ENCODE results near the gene TLR1.
"Not testable (repeated sequence)": the region's sequence is repeated elsewhere in the genome, so short reads cannot be mapped to it uniquely, and the experiment has no call there.

The TLR1 gene

GRCh38 chr4:38804654-38805295 is at the start of gene TLR1:
TLR1 (minus strand) TSS chr4:38804791; CDS start chr4:38798831, 5,960 bp downstream.
- peak; percentile 77 for DNase-seq

GRCh38 chr4:38846015-38846414 is 41.4 kb upstream of the TLR1 start:
- no peak for DNase-seq

- DNase-seq = no peak
Observed at GRCh38 chr4:38842994-38843393, 38.4 kb upstream of the TLR1 start.

GRCh38 chr4:38837849-38838248 is 33.3 kb upstream of the TLR1 start:
- peak; percentile 50 for DNase-seq

- DNase-seq = no peak
Observed at GRCh38 chr4:38837334-38837733, 32.7 kb upstream of the TLR1 start.

- no peak for DNase-seq
Observed at GRCh38 chr4:38834570-38834969, 30.0 kb upstream of the TLR1 start.

- no peak for DNase-seq
Observed at GRCh38 chr4:38832624-38833528, 28.3 kb upstream of the TLR1 start.

GRCh38 chr4:38832206-38832605 is 27.6 kb upstream of the TLR1 start:
- DNase-seq = no peak

GRCh38 chr4:38831653-38832052 is 27.1 kb upstream of the TLR1 start:
- DNase-seq = no peak

GRCh38 chr4:38829237-38829636 is 24.6 kb upstream of the TLR1 start:
- DNase-seq = no peak

- no peak for DNase-seq
Observed at GRCh38 chr4:38823766-38824165, 19.2 kb upstream of the TLR1 start.

- no peak for DNase-seq
Observed at GRCh38 chr4:38822748-38823303, 18.2 kb upstream of the TLR1 start.

GRCh38 chr4:38821739-38822138 is 17.1 kb upstream of the TLR1 start:
- DNase-seq = no peak

- DNase-seq = no peak
Observed at GRCh38 chr4:38820329-38821061, 15.9 kb upstream of the TLR1 start.

- DNase-seq = no peak
Observed at GRCh38 chr4:38819569-38819968, 15.0 kb upstream of the TLR1 start.

GRCh38 chr4:38818441-38818976 is 13.9 kb upstream of the TLR1 start:
- no peak for DNase-seq

- peak; percentile 15 for DNase-seq
Observed at GRCh38 chr4:38815885-38816782, 11.5 kb upstream of the TLR1 start.

GRCh38 chr4:38814386-38814785 is 9.8 kb upstream of the TLR1 start:
- DNase-seq = no peak

- no peak for DNase-seq
Observed at GRCh38 chr4:38811297-38811696, 6.7 kb upstream of the TLR1 start.

- DNase-seq = not testable (repeated sequence)
Observed at GRCh38 chr4:38807462-38807861, 2.9 kb upstream of the TLR1 start.

- DNase-seq = not testable (repeated sequence)
Observed at GRCh38 chr4:38806251-38806650, 1.7 kb upstream of the TLR1 start.

Data from CD4-positive, alpha-beta T cell treated with Interleukin-17A for 1 hour (primary cell).